Stimulated activated CD4-positive, alpha-beta T cell treated with anti-CD3 and anti-CD28 coated beads, Interleukin-12 subunit alpha, Interleukin-12 subunit beta, amount 100 ng/mL, for 24 hours (primary cell): ENCODE results near the gene USP34.
"Not testable (repeated sequence)": the region's sequence is repeated elsewhere in the genome, so short reads cannot be mapped to it uniquely, and the experiment has no call there.

Experiments used
- DNase-seq, 2 experiments: peaks; one replicate each; pipeline ENCODE4 v3.0.0-alpha.2; 2020; ENCODE audit warnings: low read depth in 2 of 2

Gene USP34

GRCh38 chr2:61157371-61158003 lies 313.4 kb downstream of the USP34 start:
- no peak for DNase-seq

- no peak for DNase-seq
Observed at GRCh38 chr2:61151436-61151835, 319.5 kb downstream of the USP34 start.

GRCh38 chr2:61149074-61149473 lies 321.8 kb downstream of the USP34 start:
- DNase-seq = no peak

- not testable (repeated sequence) for DNase-seq
Observed at GRCh38 chr2:61148091-61148490, 322.8 kb downstream of the USP34 start.

- DNase-seq = no peak
Observed at GRCh38 chr2:61145990-61146389, 324.9 kb downstream of the USP34 start.

- peak; percentile 85 to 93 for DNase-seq
Observed at GRCh38 chr2:61144697-61145268, 326.1 kb downstream of the USP34 start.

GRCh38 chr2:61141151-61141550 lies 329.7 kb downstream of the USP34 start:
- DNase-seq = no peak

GRCh38 chr2:61138859-61139258 lies 332.0 kb downstream of the USP34 start:
- DNase-seq = no peak
